Liver (tissue), 9 donors: ENCODE measurements around the gene ACVR2B. TPM values are rescaled to one million over a fixed set of nuclear protein-coding genes. Genes with fewer than 3 reads are reported as not detected.

ENCODE experiments used
- DNase-seq: peaks from one replicate; pipeline ENCODE4 v3.0.0-alpha.2; 2017; ENCODE audit warnings: low spot score
- H3K27ac ChIP-seq, 2 donors: one replicate each; pipeline ENCODE4 v1.7.0; 2013; ENCODE audit warnings: inconsistent platforms in 2 of 2, low read length in 2 of 2, control low read depth in 1 of 2, low read depth in 1 of 2, mild to moderate bottlenecking in 1 of 2
- H3K27me3 ChIP-seq, 4 donors: one replicate each; pipeline versions ENCODE4 v1.6.1 to v1.7.0; 2013; ENCODE audit warnings: low read length in 3 of 4, inconsistent platforms in 1 of 4, mild to moderate bottlenecking in 1 of 4, moderate library complexity in 1 of 4; ENCODE audit not compliant: control insufficient read depth in 4 of 4, insufficient read depth in 4 of 4
- H3K36me3 ChIP-seq, 4 donors: one replicate each; pipeline versions ENCODE4 v1.6.1 to v1.7.0; 2013; ENCODE audit warnings: low read length in 3 of 4, mild to moderate bottlenecking in 3 of 4, low read depth in 1 of 4, moderate library complexity in 1 of 4; ENCODE audit not compliant: control insufficient read depth in 4 of 4, insufficient read depth in 3 of 4
- H3K4me1 ChIP-seq, 4 donors: one replicate each; pipeline versions ENCODE4 v1.6.1 to v1.7.0; 2013; ENCODE audit warnings: low read length in 3 of 4, mild to moderate bottlenecking in 3 of 4, moderate library complexity in 1 of 4; ENCODE audit not compliant: control insufficient read depth in 4 of 4, insufficient read depth in 4 of 4
- H3K4me3 ChIP-seq, 3 donors: one replicate each; pipeline versions ENCODE4 v1.6.1 to v1.7.0; 2013; ENCODE audit warnings: low read length in 3 of 3, control low read depth in 1 of 3, low read depth in 1 of 3, mild to moderate bottlenecking in 1 of 3
- H3K9ac ChIP-seq, 2 donors: one replicate each; pipeline ENCODE4 v1.7.0; 2013; ENCODE audit warnings: low read length in 2 of 2, mild to moderate bottlenecking in 2 of 2, moderate library complexity in 2 of 2, control low read depth in 1 of 2, low read depth in 1 of 2
- H3K9me3 ChIP-seq, 4 donors: one replicate each; pipeline versions ENCODE4 v1.6.1 to v1.7.0; 2013; ENCODE audit warnings: low read length in 3 of 4; ENCODE audit not compliant: control insufficient read depth in 4 of 4
- EGR1 ChIP-seq, 2 donors: IDR thresholded peaks; 2 replicates each; pipeline ENCODE4 v1.6.1; 2016 to 2018; ENCODE audit warnings: antibody characterized with exemption in 2 of 2, low read depth in 2 of 2
- FOXA1 ChIP-seq: IDR thresholded peaks from 2 replicates; pipeline ENCODE4 v1.6.1; 2016; ENCODE audit warnings: antibody characterized with exemption
- FOXA2 ChIP-seq: IDR thresholded peaks from 2 replicates; pipeline ENCODE4 v1.6.1; 2016; ENCODE audit warnings: antibody characterized with exemption
- GABPA ChIP-seq, 2 donors: IDR thresholded peaks in 1 of 2; conservative IDR thresholded peaks in 1 of 2; 2 replicates each; pipeline ENCODE4 v1.6.1; 2016; ENCODE audit warnings: antibody characterized with exemption in 2 of 2, mild to moderate bottlenecking in 1 of 2, moderate library complexity in 1 of 2
- HNF4A ChIP-seq, 2 donors: conservative IDR thresholded peaks; 2 replicates each; pipeline ENCODE4 v1.6.1; 2016; ENCODE audit warnings: antibody characterized with exemption in 2 of 2, mild to moderate bottlenecking in 2 of 2
- HNF4G ChIP-seq: IDR thresholded peaks from 2 replicates; pipeline ENCODE4 v1.6.1; 2016; ENCODE audit warnings: antibody characterized with exemption
- JUND ChIP-seq, 2 donors: IDR thresholded peaks; 2 replicates each; pipeline ENCODE4 v1.6.1; 2016; ENCODE audit warnings: antibody characterized with exemption in 2 of 2
- NR2F2 ChIP-seq: IDR thresholded peaks from 2 replicates; pipeline ENCODE4 v1.6.1; 2016; ENCODE audit warnings: antibody characterized with exemption
- RAD21 ChIP-seq, 2 donors: IDR thresholded peaks; 2 replicates each; pipeline ENCODE4 v1.6.1; 2016; ENCODE audit warnings: antibody characterized with exemption in 2 of 2, mild to moderate bottlenecking in 2 of 2
- RXRA ChIP-seq, 2 donors: IDR thresholded peaks; 2 replicates each; pipeline ENCODE4 v1.6.1; 2017 to 2018; ENCODE audit warnings: antibody characterized with exemption in 2 of 2, mild to moderate bottlenecking in 1 of 2
- SP1 ChIP-seq: IDR thresholded peaks from 2 replicates; pipeline ENCODE4 v1.6.1; 2018; ENCODE audit warnings: antibody characterized with exemption, mild to moderate bottlenecking
- TAF1 ChIP-seq: conservative IDR thresholded peaks from 2 replicates; pipeline ENCODE4 v1.6.1; 2016; ENCODE audit warnings: antibody characterized with exemption, mild to moderate bottlenecking
- YY1 ChIP-seq: IDR thresholded peaks from 2 replicates; pipeline ENCODE4 v1.6.1; 2016; ENCODE audit warnings: antibody characterized with exemption, mild to moderate bottlenecking
- WGBS: extraction: QIAGEN DNeasy Blood & Tissue Kit; methylation state at CpG from one replicate; pipeline ENCODE4 v1.1.7; 2013; 5-methylcytosine and 5-hydroxymethylcytosine counted together
- polyA plus RNA-seq, 2 donors: library from polyadenylated mRNA; stranded (reverse) in 1 of 2; unstranded in 1 of 2; fragments of 200-250 nt in 1 of 2; fragments of >200 nt in 1 of 2; fragmentation: Nextera tagmentation in 1 of 2; extraction: Ambion mirVana in 1 of 2; gene quantifications; one replicate each; pipeline versions ENCODE4 v1.2.1 to v1.2.3, GENCODE V29; 2013 to 2015
- total RNA-seq, 2 donors: library from RNA; depleted of rRNA; stranded (reverse); fragments of >200 nt; gene quantifications; one replicate each; pipeline ENCODE4 v1.2.3, GENCODE V29; 2014
- TF ChIP-seq, protein P1 (sequence below): IDR thresholded peaks from 2 replicates; pipeline ENCODE4 v1.6.1; 2016; ENCODE audit warnings: antibody characterized with exemption
- TF ChIP-seq, protein P2 (sequence below): IDR thresholded peaks from 2 replicates; pipeline ENCODE4 v1.6.1; 2016; ENCODE audit warnings: antibody characterized with exemption
- TF ChIP-seq, protein P3 (sequence below): fragments of 150-350 bp; IDR thresholded peaks from 2 replicates; pipeline ENCODE4 v1.5.1; 2017; ENCODE audit warnings: improper control_type of control experiment, low read depth, low read length; ENCODE audit not compliant: missing input control
- TF ChIP-seq, protein P4 (sequence below): IDR thresholded peaks from 2 replicates; pipeline ENCODE4 v1.6.1; 2016; ENCODE audit warnings: antibody characterized with exemption
- donor health status: healthy.
- donor health status: healthy.
- donor health status: healthy.
- donor health status: healthy.
- donor health status: healthy.

The ACVR2B gene
- total and polyA plus RNA-seq, 4 donors: 1.2 to 7.4 (median 4.7) TPM

DNA sequence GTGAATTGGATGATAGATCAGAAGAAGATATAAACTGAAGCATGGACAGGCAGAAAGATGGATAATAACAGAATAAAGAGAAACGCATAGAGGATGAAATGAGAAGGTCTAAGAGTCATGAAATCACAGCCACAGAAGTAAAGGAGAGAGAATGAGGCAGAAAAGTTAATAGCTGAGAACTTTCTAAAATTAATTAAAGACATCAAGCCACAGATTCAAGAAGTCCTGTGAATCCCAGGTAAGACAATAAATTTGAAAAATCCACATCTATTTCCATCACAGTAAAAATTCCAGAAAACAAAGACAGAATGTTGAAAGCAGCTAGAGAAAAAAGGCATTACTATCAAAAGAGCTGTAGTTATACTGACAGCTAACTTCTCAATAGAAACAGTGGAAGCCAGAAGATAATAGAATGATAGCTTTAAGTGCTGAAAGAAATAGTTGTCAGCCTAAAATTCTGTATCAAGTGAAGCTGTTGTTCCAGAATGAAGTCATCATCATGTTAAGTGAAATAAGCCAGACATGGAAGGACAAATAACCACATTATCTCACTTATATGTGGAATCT, 12.0 kb downstream of the ACVR2B start (continued):
- TF ChIP-seq, protein P1, sequence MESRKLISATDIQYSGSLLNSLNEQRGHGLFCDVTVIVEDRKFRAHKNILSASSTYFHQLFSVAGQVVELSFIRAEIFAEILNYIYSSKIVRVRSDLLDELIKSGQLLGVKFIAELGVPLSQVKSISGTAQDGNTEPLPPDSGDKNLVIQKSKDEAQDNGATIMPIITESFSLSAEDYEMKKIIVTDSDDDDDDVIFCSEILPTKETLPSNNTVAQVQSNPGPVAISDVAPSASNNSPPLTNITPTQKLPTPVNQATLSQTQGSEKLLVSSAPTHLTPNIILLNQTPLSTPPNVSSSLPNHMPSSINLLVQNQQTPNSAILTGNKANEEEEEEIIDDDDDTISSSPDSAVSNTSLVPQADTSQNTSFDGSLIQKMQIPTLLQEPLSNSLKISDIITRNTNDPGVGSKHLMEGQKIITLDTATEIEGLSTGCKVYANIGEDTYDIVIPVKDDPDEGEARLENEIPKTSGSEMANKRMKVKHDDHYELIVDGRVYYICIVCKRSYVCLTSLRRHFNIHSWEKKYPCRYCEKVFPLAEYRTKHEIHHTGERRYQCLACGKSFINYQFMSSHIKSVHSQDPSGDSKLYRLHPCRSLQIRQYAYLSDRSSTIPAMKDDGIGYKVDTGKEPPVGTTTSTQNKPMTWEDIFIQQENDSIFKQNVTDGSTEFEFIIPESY: no peak
- no peak for TF ChIP-seq SP1
- no peak for TF ChIP-seq FOXA1
- no peak for TF ChIP-seq FOXA2
- TF ChIP-seq, protein P2, sequence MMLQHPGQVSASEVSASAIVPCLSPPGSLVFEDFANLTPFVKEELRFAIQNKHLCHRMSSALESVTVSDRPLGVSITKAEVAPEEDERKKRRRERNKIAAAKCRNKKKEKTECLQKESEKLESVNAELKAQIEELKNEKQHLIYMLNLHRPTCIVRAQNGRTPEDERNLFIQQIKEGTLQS: no peak
- no peak for TF ChIP-seq HNF4A (conservative IDR thresholded peaks at IDR 0.05)
- TF ChIP-seq RXRA (IDR thresholded peaks at IDR 0.05): no peak
- TF ChIP-seq EGR1 (IDR thresholded peaks at IDR 0.05; ENCODE audit: low read depth in 2 of 2): no peak
- TF ChIP-seq HNF4G: no peak

DNA sequence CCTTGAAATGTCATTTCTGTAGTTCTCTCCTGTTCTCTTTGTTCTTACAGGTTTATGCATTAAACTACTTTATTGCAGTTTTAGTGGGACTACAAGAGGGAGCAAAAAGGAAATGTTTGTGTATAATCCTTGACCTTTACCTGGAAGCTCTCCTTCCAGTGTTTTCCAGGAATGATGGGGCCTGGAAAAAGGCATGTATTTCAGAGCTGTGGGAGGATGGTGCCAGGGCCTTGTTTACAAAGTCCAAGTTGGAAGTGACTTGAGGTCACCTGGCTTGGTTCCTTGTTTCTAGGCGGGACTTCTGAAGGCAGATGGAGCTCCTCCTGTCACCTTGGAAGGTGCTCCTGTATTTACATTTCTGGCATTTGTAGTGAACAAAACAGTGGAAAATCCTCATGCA, 15.1 kb downstream of the ACVR2B start:
- peak overlapping the region; percentile 43 to 66 for H3K27ac ChIP-seq

DNA sequence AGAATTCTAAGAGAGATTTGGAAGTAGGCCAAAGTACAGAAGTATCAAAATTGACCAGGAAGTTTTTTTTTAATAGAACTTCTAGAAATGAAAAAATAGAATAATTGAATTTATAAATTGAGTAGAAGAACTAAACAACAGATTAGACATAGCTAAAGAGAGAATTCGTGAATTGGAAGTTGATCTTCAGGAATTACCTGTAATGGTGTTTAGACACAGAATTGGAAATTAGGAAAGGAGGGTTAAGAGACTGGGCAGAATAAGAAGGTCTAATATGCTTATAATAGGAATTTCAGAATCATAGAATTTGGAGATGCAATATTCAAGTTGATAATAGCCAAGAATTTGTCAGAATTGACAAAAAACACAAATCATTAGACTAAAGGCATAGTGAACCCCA, 16.2 kb downstream of the ACVR2B start:
- Histone ChIP-seq H3K4me1 (peaks cover 7 to 44% (median 35%) of the 10 kb centered on the region in 4 donors), H3K9me3 (no peaks in the 10 kb centered on the region), H3K9ac (no peak overlapping the region), H3K27ac (no peak overlapping the region), H3K36me3 (no peaks in the 10 kb centered on the region), H3K4me3 (no peak overlapping the region), H3K27me3 (no peaks in the 10 kb centered on the region)
- TF ChIP-seq TAF1 (no peak), JUND (IDR thresholded peaks at IDR 0.05) (no peak)
- TF ChIP-seq, protein P1: no peak
- WGBS: 99% methylated on average over 1 of the region's 1 CpG
- DNase-seq: no peak

More for the DNA sequence above, 15.1 kb downstream of the ACVR2B start:
- WGBS: 39% methylated on average over 1 of the region's 1 CpG
- no peaks in the 10 kb centered on the region for H3K9me3 ChIP-seq
- no peaks in the 10 kb centered on the region for H3K36me3 ChIP-seq
- H3K27me3 ChIP-seq: no peaks in the 10 kb centered on the region
- H3K4me1 ChIP-seq: peaks cover 7 to 44% (median 34%) of the 10 kb centered on the region in 4 donors
- no peak overlapping the region for H3K9ac ChIP-seq
- TF ChIP-seq, protein P2: no peak
- TF ChIP-seq JUND (IDR thresholded peaks at IDR 0.05) (no peak), NR2F2 (no peak), RAD21 (IDR thresholded peaks at IDR 0.05) (peak in 1 of 2 donors; percentile 50), YY1 (no peak), EGR1 (IDR thresholded peaks at IDR 0.05; ENCODE audit: low read depth in 2 of 2) (no peak), HNF4A (conservative IDR thresholded peaks at IDR 0.05) (peak; percentile 63 to 70), RXRA (IDR thresholded peaks at IDR 0.05) (peak; percentile 60 to 74), FOXA2 (peak; percentile 84), GABPA (IDR thresholded peaks at IDR 0.05 in 1 of 2, conservative IDR thresholded peaks at IDR 0.05 in 1 of 2) (no peak), TAF1 (no peak), FOXA1 (peak; percentile 41)
- TF ChIP-seq, protein P3, sequence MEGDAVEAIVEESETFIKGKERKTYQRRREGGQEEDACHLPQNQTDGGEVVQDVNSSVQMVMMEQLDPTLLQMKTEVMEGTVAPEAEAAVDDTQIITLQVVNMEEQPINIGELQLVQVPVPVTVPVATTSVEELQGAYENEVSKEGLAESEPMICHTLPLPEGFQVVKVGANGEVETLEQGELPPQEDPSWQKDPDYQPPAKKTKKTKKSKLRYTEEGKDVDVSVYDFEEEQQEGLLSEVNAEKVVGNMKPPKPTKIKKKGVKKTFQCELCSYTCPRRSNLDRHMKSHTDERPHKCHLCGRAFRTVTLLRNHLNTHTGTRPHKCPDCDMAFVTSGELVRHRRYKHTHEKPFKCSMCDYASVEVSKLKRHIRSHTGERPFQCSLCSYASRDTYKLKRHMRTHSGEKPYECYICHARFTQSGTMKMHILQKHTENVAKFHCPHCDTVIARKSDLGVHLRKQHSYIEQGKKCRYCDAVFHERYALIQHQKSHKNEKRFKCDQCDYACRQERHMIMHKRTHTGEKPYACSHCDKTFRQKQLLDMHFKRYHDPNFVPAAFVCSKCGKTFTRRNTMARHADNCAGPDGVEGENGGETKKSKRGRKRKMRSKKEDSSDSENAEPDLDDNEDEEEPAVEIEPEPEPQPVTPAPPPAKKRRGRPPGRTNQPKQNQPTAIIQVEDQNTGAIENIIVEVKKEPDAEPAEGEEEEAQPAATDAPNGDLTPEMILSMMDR: no peak
- TF ChIP-seq, protein P4, sequence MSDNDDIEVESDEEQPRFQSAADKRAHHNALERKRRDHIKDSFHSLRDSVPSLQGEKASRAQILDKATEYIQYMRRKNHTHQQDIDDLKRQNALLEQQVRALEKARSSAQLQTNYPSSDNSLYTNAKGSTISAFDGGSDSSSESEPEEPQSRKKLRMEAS: peak; percentile 41
- H3K4me3 ChIP-seq: no peak overlapping the region
- DNase-seq: no peak
